Parathyroid adenoma (tissue), 2 donors: ENCODE measurements around the gene PRPF19.

Experiments
- H2AFZ ChIP-seq: fragments of 300-600 bp; sonication (generic); one replicate; pipeline ENCODE4 v1.7.0; 2017; ENCODE audit warnings: antibody characterized with exemption, mild to moderate bottlenecking
- H3K27ac ChIP-seq: fragments of 300-600 bp; sonication (generic); one replicate; pipeline ENCODE4 v1.7.0; 2017
- H3K27me3 ChIP-seq: fragments of 300-600 bp; sonication (generic); one replicate; pipeline ENCODE4 v1.7.0; 2017; ENCODE audit warnings: low read length; ENCODE audit not compliant: control insufficient read depth, insufficient read depth
- H3K36me3 ChIP-seq: fragments of 300-600 bp; sonication (generic); one replicate; pipeline ENCODE4 v1.7.0; 2017; ENCODE audit warnings: low read length; ENCODE audit not compliant: control insufficient read depth, insufficient read depth
- H3K4me1 ChIP-seq: fragments of 300-600 bp; sonication (generic); one replicate; pipeline ENCODE4 v1.7.0; 2017; ENCODE audit warnings: control low read depth
- H3K4me2 ChIP-seq: fragments of 300-600 bp; sonication (generic); one replicate; pipeline ENCODE4 v1.7.0; 2017; ENCODE audit warnings: low read length
- H3K4me3 ChIP-seq: fragments of 300-600 bp; sonication (generic); one replicate; pipeline ENCODE4 v1.7.0; 2017; ENCODE audit warnings: low read depth, low read length
- H3K79me2 ChIP-seq: fragments of 300-600 bp; sonication (generic); one replicate; pipeline ENCODE4 v1.7.0; 2017; ENCODE audit warnings: control low read depth
- H3K9ac ChIP-seq: fragments of 300-600 bp; sonication (generic); one replicate; pipeline ENCODE4 v1.7.0; 2017; ENCODE audit warnings: mild to moderate bottlenecking
- H3K9me3 ChIP-seq: fragments of 300-600 bp; sonication (generic); one replicate; pipeline ENCODE4 v1.7.0; 2017; ENCODE audit warnings: low read length; ENCODE audit not compliant: control insufficient read depth
- CTCF ChIP-seq: fragments of 300-600 bp; sonication (generic); IDR thresholded peaks from one replicate; pipeline ENCODE4 v1.7.0; 2017; ENCODE audit warnings: antibody characterized with exemption, mild to moderate bottlenecking
- donor health status: primary hyperparathyroidism.

PRPF19 gene

GRCh38 chr11:60890696-60891095, 15.7 kb downstream of the PRPF19 start:
- no peaks in the 10 kb centered on the region for H3K9me3 ChIP-seq
- no peaks in the 10 kb centered on the region for H3K36me3 ChIP-seq
- H3K27me3 ChIP-seq = no peaks in the 10 kb centered on the region

GRCh38 chr11:60889869-60890311, 16.5 kb downstream of the PRPF19 start:
- Histone ChIP-seq H2AFZ (no peak overlapping the region), H3K36me3 (no peaks in the 10 kb centered on the region), H3K4me1 (peaks cover 33% of the 10 kb centered on the region), H3K9ac (no peak overlapping the region), H3K27me3 (no peaks in the 10 kb centered on the region), H3K9me3 (no peaks in the 10 kb centered on the region), H3K27ac (peak overlapping the region; percentile 94), H3K4me2 (peak overlapping the region; percentile 26), H3K4me3 (peak overlapping the region; percentile 11), H3K79me2 (no peaks in the 10 kb centered on the region)
- no peak for TF ChIP-seq CTCF

More at GRCh38 chr11:60890696-60891095, 15.7 kb downstream of the PRPF19 start:
- H2AFZ ChIP-seq = no peak overlapping the region
- H3K4me1 ChIP-seq = peaks cover 33% of the 10 kb centered on the region
- no peak overlapping the region for H3K4me3 ChIP-seq
- H3K27ac ChIP-seq = peak overlapping the region; percentile 94
- no peak overlapping the region for H3K9ac ChIP-seq
- H3K4me2 ChIP-seq = no peak overlapping the region
- no peaks in the 10 kb centered on the region for H3K79me2 ChIP-seq
- TF ChIP-seq CTCF = no peak

GRCh38 chr11:60887556-60887955, 18.8 kb downstream of the PRPF19 start:
- Histone ChIP-seq H3K4me2 (peak overlapping the region; percentile 59), H3K27ac (peak overlapping the region; percentile 94), H3K9ac (no peak overlapping the region), H3K79me2 (no peaks in the 10 kb centered on the region), H3K36me3 (no peaks in the 10 kb centered on the region), H3K4me1 (peaks cover 33% of the 10 kb centered on the region), H3K4me3 (peak overlapping the region; percentile 55), H3K9me3 (no peaks in the 10 kb centered on the region), H2AFZ (no peak overlapping the region), H3K27me3 (no peaks in the 10 kb centered on the region)
- TF ChIP-seq CTCF = peak; percentile 55

GRCh38 chr11:60880643-60881282, 25.6 kb downstream of the PRPF19 start:
- peaks cover 34% of the 10 kb centered on the region for H3K4me1 ChIP-seq
- H3K9me3 ChIP-seq = no peaks in the 10 kb centered on the region
- no peaks in the 10 kb centered on the region for H3K27me3 ChIP-seq
- H3K9ac ChIP-seq = no peak overlapping the region
- H3K4me2 ChIP-seq = no peak overlapping the region
- H3K36me3 ChIP-seq = no peaks in the 10 kb centered on the region
- H3K27ac ChIP-seq = peak overlapping the region; percentile 99
- H2AFZ ChIP-seq = no peak overlapping the region
- no peaks in the 10 kb centered on the region for H3K79me2 ChIP-seq
- no peak for TF ChIP-seq CTCF
- H3K4me3 ChIP-seq = no peak overlapping the region
